ENCODE results near the gene MBIP. TPM values are rescaled to one million over a fixed set of nuclear protein-coding genes. Genes with fewer than 3 reads are reported as not detected.

Gene MBIP
- polyA plus RNA-seq, 1 donor from 2014 or later, result 52.1 TPM

DNA sequence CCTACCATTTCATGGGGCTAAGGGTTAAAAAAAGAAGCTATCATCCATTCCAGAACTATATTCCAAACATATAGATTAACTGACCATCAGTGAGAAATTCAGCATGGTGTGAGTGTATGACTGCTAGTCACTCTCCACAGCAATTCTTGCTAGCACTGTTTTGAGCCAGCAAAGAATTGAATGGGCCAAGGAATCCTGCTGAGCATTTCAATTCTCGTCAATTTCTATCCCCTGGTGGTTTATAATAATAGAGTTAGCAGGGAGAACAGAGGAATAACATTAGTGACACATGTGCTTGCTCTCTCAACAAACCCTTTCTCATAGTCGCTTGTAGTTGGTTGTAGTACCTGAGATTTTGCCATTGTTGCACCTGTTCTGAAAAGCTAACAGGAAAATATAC, 7.2 kb downstream of the MBIP start:
- no peaks in the 10 kb centered on the region for H4K20me1 ChIP-seq (ENCODE audit: insufficient read depth)
- no peak overlapping the region for H3K9ac ChIP-seq (ENCODE audit: low read length)
- TF ChIP-seq EZH2 (IDR thresholded peaks at IDR 0.05; ENCODE audit: borderline replicate concordance, insufficient read depth, low read length, poor library complexity, severe bottlenecking), result no peak
- TF ChIP-seq POLR2AphosphoS5 (IDR thresholded peaks at IDR 0.05), result peak; percentile 64
- TF ChIP-seq RAD21 (conservative IDR thresholded peaks at IDR 0.05), result peak; percentile 17
- TF ChIP-seq, protein P1, sequence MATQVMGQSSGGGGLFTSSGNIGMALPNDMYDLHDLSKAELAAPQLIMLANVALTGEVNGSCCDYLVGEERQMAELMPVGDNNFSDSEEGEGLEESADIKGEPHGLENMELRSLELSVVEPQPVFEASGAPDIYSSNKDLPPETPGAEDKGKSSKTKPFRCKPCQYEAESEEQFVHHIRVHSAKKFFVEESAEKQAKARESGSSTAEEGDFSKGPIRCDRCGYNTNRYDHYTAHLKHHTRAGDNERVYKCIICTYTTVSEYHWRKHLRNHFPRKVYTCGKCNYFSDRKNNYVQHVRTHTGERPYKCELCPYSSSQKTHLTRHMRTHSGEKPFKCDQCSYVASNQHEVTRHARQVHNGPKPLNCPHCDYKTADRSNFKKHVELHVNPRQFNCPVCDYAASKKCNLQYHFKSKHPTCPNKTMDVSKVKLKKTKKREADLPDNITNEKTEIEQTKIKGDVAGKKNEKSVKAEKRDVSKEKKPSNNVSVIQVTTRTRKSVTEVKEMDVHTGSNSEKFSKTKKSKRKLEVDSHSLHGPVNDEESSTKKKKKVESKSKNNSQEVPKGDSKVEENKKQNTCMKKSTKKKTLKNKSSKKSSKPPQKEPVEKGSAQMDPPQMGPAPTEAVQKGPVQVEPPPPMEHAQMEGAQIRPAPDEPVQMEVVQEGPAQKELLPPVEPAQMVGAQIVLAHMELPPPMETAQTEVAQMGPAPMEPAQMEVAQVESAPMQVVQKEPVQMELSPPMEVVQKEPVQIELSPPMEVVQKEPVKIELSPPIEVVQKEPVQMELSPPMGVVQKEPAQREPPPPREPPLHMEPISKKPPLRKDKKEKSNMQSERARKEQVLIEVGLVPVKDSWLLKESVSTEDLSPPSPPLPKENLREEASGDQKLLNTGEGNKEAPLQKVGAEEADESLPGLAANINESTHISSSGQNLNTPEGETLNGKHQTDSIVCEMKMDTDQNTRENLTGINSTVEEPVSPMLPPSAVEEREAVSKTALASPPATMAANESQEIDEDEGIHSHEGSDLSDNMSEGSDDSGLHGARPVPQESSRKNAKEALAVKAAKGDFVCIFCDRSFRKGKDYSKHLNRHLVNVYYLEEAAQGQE (IDR thresholded peaks at IDR 0.05; ENCODE audit: borderline replicate concordance), result peak; percentile 16
- H2AFZ ChIP-seq (ENCODE audit: low read depth, low read length), result no peak overlapping the region
- no peaks in the 10 kb centered on the region for H3K9me2 ChIP-seq (ENCODE audit: insufficient read depth, low read length)
- H3K4me2 ChIP-seq (ENCODE audit: low read length), result peak overlapping the region; percentile 50
- peaks cover 12% of the 10 kb centered on the region for H3F3A ChIP-seq (ENCODE audit: insufficient read depth, low read length, poor library complexity, severe bottlenecking)
- peaks cover 15% of the 10 kb centered on the region for H3K36me3 ChIP-seq (ENCODE audit: insufficient read depth, low read length)
- H3K27me3 ChIP-seq (ENCODE audit: insufficient read depth, low read depth, low read length), result no peaks in the 10 kb centered on the region
- H3K9me3 ChIP-seq (ENCODE audit: low read length), result no peaks in the 10 kb centered on the region
- H3K4me3 ChIP-seq (ENCODE audit: low read length), result peak overlapping the region; percentile 44
- peak overlapping the region; percentile 40 for H3K27ac ChIP-seq (ENCODE audit: low read length)
- peaks cover 41% of the 10 kb centered on the region for H3K79me2 ChIP-seq (replicated peaks; ENCODE audit: insufficient read depth, low read length)

DNA sequence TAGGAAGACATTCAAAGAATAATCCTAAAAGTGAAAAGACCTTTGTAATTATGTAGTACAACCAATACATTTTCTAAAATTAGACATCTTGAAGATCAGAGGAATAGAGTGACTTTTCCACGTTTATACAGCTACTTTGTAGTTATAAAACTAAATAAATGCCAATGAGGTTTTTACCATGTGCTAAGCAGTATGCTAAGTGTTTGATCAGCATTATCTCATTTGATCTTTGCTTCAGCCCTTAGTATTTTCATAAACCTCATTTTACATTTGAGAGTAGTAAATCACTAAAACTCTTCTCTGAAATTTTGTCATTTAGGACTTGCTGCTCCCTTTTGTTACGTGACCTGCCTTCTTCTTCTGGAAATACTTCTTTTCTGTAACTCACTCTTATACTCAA, 13.6 kb downstream of the MBIP start:
- Histone ChIP-seq H3K4me3 (ENCODE audit: low read length) (no peak overlapping the region), H3K9me3 (ENCODE audit: low read length) (no peaks in the 10 kb centered on the region), H3K36me3 (ENCODE audit: insufficient read depth, low read length) (peaks cover 15% of the 10 kb centered on the region)

More for the DNA sequence above, 13.6 kb downstream of the MBIP start:
- H4K20me1 ChIP-seq (ENCODE audit: insufficient read depth), result no peaks in the 10 kb centered on the region
- TF ChIP-seq TAF1 (IDR thresholded peaks at IDR 0.05; ENCODE audit: low read depth) (no peak), POLR2AphosphoS5 (IDR thresholded peaks at IDR 0.05) (no peak), MXI1 (conservative IDR thresholded peaks at IDR 0.05; ENCODE audit: poor library complexity, severe bottlenecking) (no peak), EP300 (conservative IDR thresholded peaks at IDR 0.05; ENCODE audit: poor library complexity, severe bottlenecking) (no peak), SMC3 (conservative IDR thresholded peaks at IDR 0.05; ENCODE audit: poor library complexity) (no peak), RAD21 (conservative IDR thresholded peaks at IDR 0.05) (no peak), EZH2 (IDR thresholded peaks at IDR 0.05; ENCODE audit: borderline replicate concordance, insufficient read depth, low read length, poor library complexity, severe bottlenecking) (no peak)
- TF ChIP-seq, protein P2, sequence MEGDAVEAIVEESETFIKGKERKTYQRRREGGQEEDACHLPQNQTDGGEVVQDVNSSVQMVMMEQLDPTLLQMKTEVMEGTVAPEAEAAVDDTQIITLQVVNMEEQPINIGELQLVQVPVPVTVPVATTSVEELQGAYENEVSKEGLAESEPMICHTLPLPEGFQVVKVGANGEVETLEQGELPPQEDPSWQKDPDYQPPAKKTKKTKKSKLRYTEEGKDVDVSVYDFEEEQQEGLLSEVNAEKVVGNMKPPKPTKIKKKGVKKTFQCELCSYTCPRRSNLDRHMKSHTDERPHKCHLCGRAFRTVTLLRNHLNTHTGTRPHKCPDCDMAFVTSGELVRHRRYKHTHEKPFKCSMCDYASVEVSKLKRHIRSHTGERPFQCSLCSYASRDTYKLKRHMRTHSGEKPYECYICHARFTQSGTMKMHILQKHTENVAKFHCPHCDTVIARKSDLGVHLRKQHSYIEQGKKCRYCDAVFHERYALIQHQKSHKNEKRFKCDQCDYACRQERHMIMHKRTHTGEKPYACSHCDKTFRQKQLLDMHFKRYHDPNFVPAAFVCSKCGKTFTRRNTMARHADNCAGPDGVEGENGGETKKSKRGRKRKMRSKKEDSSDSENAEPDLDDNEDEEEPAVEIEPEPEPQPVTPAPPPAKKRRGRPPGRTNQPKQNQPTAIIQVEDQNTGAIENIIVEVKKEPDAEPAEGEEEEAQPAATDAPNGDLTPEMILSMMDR (IDR thresholded peaks at IDR 0.05; ENCODE audit: poor library complexity, severe bottlenecking), result no peak
- TF ChIP-seq, protein P1 (IDR thresholded peaks at IDR 0.05; ENCODE audit: borderline replicate concordance), result no peak
- no peak overlapping the region for H3K9ac ChIP-seq (ENCODE audit: low read length)
- no peak overlapping the region for H3K4me2 ChIP-seq (ENCODE audit: low read length)
- H3K79me2 ChIP-seq (replicated peaks; ENCODE audit: insufficient read depth, low read length), result peaks cover 15% of the 10 kb centered on the region
- H3K9me2 ChIP-seq (ENCODE audit: insufficient read depth, low read length), result no peaks in the 10 kb centered on the region
- no peak overlapping the region for H2AFZ ChIP-seq (ENCODE audit: low read depth, low read length)
- no peaks in the 10 kb centered on the region for H3K27me3 ChIP-seq (ENCODE audit: insufficient read depth, low read depth, low read length)
- H3F3A ChIP-seq (ENCODE audit: insufficient read depth, low read length, poor library complexity, severe bottlenecking), result no peaks in the 10 kb centered on the region
- no peak overlapping the region for H3K27ac ChIP-seq (ENCODE audit: low read length)
